Muscle layer of colon (tissue), 2 donors: Measurements from ENCODE around the gene GAN.
"Not testable (repeated sequence)": the region's sequence is repeated elsewhere in the genome, so short reads cannot be mapped to it uniquely, and the experiment has no call there.

Experiments used
- H3K27ac ChIP-seq: one replicate; pipeline ENCODE4 v1.7.0; 2013; ENCODE audit warnings: low read depth, mild to moderate bottlenecking, low read length, moderate library complexity
- H3K27me3 ChIP-seq, 2 donors: one replicate each; pipeline ENCODE4 v1.7.0; 2013; ENCODE audit warnings: low read length in 2 of 2, mild to moderate bottlenecking in 2 of 2; ENCODE audit not compliant: insufficient read depth in 2 of 2, control insufficient read depth in 1 of 2
- H3K36me3 ChIP-seq: one replicate; pipeline ENCODE4 v1.7.0; 2013; ENCODE audit warnings: mild to moderate bottlenecking, low read length; ENCODE audit not compliant: insufficient read depth
- H3K4me1 ChIP-seq: one replicate; pipeline ENCODE4 v1.7.0; 2013; ENCODE audit warnings: mild to moderate bottlenecking, low read length; ENCODE audit not compliant: insufficient read depth
- H3K4me3 ChIP-seq, 2 donors: one replicate each; pipeline ENCODE4 v1.7.0; 2013; ENCODE audit warnings: low read length in 2 of 2, low read depth in 1 of 2, mild to moderate bottlenecking in 1 of 2, moderate library complexity in 1 of 2
- H3K9ac ChIP-seq: one replicate; pipeline ENCODE4 v1.7.0; 2013; ENCODE audit warnings: low read length
- H3K9me3 ChIP-seq: one replicate; pipeline ENCODE4 v1.7.0; 2013; ENCODE audit warnings: mild to moderate bottlenecking, low read length
- donor health status: abdominal sarcoma.
- donor health status: Adenocarcinoma of cecum.

The GAN gene

DNA sequence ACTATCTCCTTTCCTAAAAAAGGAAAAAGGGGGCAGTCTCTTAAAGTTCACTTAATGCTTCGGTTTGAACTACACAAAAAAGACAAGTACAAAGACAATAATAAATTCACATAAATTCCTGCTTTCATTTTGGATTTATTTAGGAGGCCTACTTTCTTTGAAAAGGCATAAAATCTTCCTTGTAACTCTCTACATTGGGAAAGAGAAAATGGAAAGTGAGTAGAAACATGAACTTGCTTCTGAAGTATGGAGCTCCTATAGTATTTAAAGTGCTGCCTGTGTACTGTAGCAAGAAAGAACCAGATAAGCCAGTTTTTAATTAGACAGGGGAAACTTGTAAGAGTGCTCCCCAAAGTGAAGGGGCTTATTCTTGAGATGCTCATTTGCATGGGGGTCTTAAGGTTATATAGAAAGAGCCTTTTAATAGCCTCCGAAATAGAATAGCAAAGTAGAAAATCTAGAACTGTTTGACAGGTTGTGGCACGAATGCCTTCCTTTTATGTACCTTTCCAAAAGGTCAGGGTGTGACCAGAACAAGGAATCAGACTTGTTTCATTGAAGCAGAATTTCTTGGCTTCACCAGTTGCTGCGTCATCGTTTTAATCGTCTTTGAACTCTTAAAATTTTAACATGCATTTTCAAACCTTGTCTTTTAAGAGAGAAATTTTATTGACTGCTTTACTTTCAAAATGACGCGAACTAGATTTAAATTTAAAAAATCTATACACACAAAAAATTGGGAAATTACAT lies 12.9 kb downstream of the GAN start:
- no peaks in the 10 kb centered on the region for H3K36me3 ChIP-seq
- H3K4me1 ChIP-seq, result peaks cover 39% of the 10 kb centered on the region
- H3K9me3 ChIP-seq, result no peaks in the 10 kb centered on the region
- peak overlapping the region; percentile 48 for H3K27ac ChIP-seq
- no peaks in the 10 kb centered on the region for H3K27me3 ChIP-seq
- no peak overlapping the region for H3K4me3 ChIP-seq
- no peak overlapping the region for H3K9ac ChIP-seq

GRCh38 chr16:81329947-81330346 lies 15.2 kb downstream of the GAN start:
- H3K27me3 ChIP-seq, result no peaks in the 10 kb centered on the region
- no peak overlapping the region for H3K4me3 ChIP-seq
- no peaks in the 10 kb centered on the region for H3K9me3 ChIP-seq
- no peak overlapping the region for H3K9ac ChIP-seq
- peaks cover 33% of the 10 kb centered on the region for H3K4me1 ChIP-seq
- no peak overlapping the region for H3K27ac ChIP-seq
- no peaks in the 10 kb centered on the region for H3K36me3 ChIP-seq

- no peak overlapping the region for H3K27ac ChIP-seq
- no peak overlapping the region for H3K9ac ChIP-seq
- no peaks in the 10 kb centered on the region for H3K36me3 ChIP-seq
- H3K9me3 ChIP-seq, result no peaks in the 10 kb centered on the region
- H3K4me1 ChIP-seq, result peaks cover 18% of the 10 kb centered on the region
- no peak overlapping the region for H3K4me3 ChIP-seq
- no peaks in the 10 kb centered on the region for H3K27me3 ChIP-seq
Measured at GRCh38 chr16:81333356-81333755, 18.6 kb downstream of the GAN start.

DNA sequence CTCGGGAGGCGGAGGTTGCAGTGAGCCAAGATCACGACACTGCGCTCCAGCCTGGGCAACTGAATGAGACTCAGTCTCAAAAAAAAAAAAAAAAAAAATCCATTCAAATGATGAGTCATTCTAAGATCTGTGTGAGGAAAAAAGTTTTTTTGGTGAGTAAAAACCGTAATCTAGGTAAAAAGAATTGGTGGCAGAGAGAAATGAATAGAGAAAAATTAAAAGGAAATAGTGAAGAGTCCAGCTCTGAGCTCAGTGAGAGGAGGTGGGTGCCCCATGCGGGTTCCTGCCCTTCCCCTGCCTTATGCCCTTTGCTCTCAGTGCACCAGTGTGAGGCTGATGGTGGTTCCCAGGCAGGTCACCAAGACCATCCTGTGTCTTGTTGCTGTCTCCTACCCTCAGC lies 20.9 kb downstream of the GAN start:
- Histone ChIP-seq H3K36me3 (no peaks in the 10 kb centered on the region), H3K27me3 (no peaks in the 10 kb centered on the region), H3K4me1 (no peaks in the 10 kb centered on the region), H3K4me3 (no peak overlapping the region), H3K9ac (no peak overlapping the region), H3K27ac (no peak overlapping the region), H3K9me3 (no peaks in the 10 kb centered on the region)

- no peak overlapping the region for H3K27ac ChIP-seq
- no peak overlapping the region for H3K4me3 ChIP-seq
- no peaks in the 10 kb centered on the region for H3K36me3 ChIP-seq
- H3K27me3 ChIP-seq, result no peaks in the 10 kb centered on the region
- no peaks in the 10 kb centered on the region for H3K9me3 ChIP-seq
- no peak overlapping the region for H3K9ac ChIP-seq
- H3K4me1 ChIP-seq, result no peaks in the 10 kb centered on the region
Measured at GRCh38 chr16:81337097-81337496, 22.3 kb downstream of the GAN start.

GRCh38 chr16:81345172-81345571 lies 30.4 kb downstream of the GAN start:
- not testable (repeated sequence) for H3K4me1 ChIP-seq, H3K9ac ChIP-seq, H3K36me3 ChIP-seq, H3K4me3 ChIP-seq, H3K27ac ChIP-seq, H3K9me3 ChIP-seq, H3K27me3 ChIP-seq

GRCh38 chr16:81347425-81347824 lies 32.7 kb downstream of the GAN start:
- Histone ChIP-seq H3K27me3 (no peaks in the 10 kb centered on the region), H3K9ac (no peak overlapping the region), H3K4me1 (no peaks in the 10 kb centered on the region), H3K4me3 (no peak overlapping the region), H3K36me3 (no peaks in the 10 kb centered on the region), H3K9me3 (no peaks in the 10 kb centered on the region), H3K27ac (no peak overlapping the region)

- no peak overlapping the region for H3K27ac ChIP-seq
- H3K36me3 ChIP-seq, result no peaks in the 10 kb centered on the region
- H3K9me3 ChIP-seq, result no peaks in the 10 kb centered on the region
- no peak overlapping the region for H3K9ac ChIP-seq
- H3K27me3 ChIP-seq, result no peaks in the 10 kb centered on the region
- H3K4me3 ChIP-seq, result no peak overlapping the region
- no peaks in the 10 kb centered on the region for H3K4me1 ChIP-seq
Measured at GRCh38 chr16:81349608-81350305, 35.0 kb downstream of the GAN start.

DNA sequence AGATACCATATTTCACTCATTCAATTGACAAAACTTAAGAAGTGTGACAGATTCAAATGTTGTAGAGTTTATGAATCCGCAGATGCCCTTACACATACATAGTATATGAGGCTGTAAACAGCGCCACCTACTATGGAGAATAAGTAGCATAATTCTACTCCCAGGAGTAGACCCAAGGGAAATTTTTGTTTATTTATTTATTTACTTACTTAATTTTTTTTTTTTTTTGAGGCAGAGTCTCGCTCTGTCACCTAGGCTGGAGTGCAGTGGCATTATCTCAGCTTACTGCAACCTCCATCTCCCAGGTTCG lies 35.5 kb downstream of the GAN start:
- H3K9me3 ChIP-seq, result no peaks in the 10 kb centered on the region
- H3K9ac ChIP-seq, result no peak overlapping the region
- H3K36me3 ChIP-seq, result no peaks in the 10 kb centered on the region
- no peaks in the 10 kb centered on the region for H3K4me1 ChIP-seq
- H3K27me3 ChIP-seq, result no peaks in the 10 kb centered on the region
- no peak overlapping the region for H3K27ac ChIP-seq
- no peak overlapping the region for H3K4me3 ChIP-seq

GRCh38 chr16:81353895-81354294 lies 39.1 kb downstream of the GAN start:
- H3K27me3 ChIP-seq, result no peaks in the 10 kb centered on the region
- H3K9me3 ChIP-seq, result no peaks in the 10 kb centered on the region
- peaks cover 5% of the 10 kb centered on the region for H3K36me3 ChIP-seq
- H3K9ac ChIP-seq, result no peak overlapping the region
- no peak overlapping the region for H3K27ac ChIP-seq
- no peaks in the 10 kb centered on the region for H3K4me1 ChIP-seq
- no peak overlapping the region for H3K4me3 ChIP-seq

GRCh38 chr16:81357711-81358260 lies 43.0 kb downstream of the GAN start:
- no peak overlapping the region for H3K9ac ChIP-seq
- H3K27me3 ChIP-seq, result no peaks in the 10 kb centered on the region
- H3K4me3 ChIP-seq, result no peak overlapping the region
- H3K9me3 ChIP-seq, result no peaks in the 10 kb centered on the region
- H3K4me1 ChIP-seq, result no peaks in the 10 kb centered on the region
- peaks cover 6% of the 10 kb centered on the region for H3K36me3 ChIP-seq
- H3K27ac ChIP-seq, result no peak overlapping the region

- Histone ChIP-seq H3K9me3 (no peaks in the 10 kb centered on the region), H3K4me3 (no peak overlapping the region), H3K4me1 (no peaks in the 10 kb centered on the region), H3K9ac (no peak overlapping the region), H3K27ac (no peak overlapping the region), H3K27me3 (no peaks in the 10 kb centered on the region), H3K36me3 (peaks cover 9% of the 10 kb centered on the region)
Measured at GRCh38 chr16:81358860-81359259, 44.1 kb downstream of the GAN start.
